H9 (cell line): Measurements from ENCODE around the gene CACNB2. TPM values are rescaled to one million over a fixed set of nuclear protein-coding genes. Genes with fewer than 3 reads are reported as not detected.

Experiments used
- DNase-seq: peaks from one replicate; pipeline ENCODE4 v3.0.0-alpha.2; 2017
- H2AFZ ChIP-seq: one replicate; pipeline ENCODE4 v1.6.1; 2013; ENCODE audit warnings: mild to moderate bottlenecking, low read length, control low read depth, moderate library complexity
- H2AK5ac ChIP-seq: 2 replicates; pipeline ENCODE4 v1.6.1; 2013; ENCODE audit warnings: low read length, control low read depth, mixed read lengths; ENCODE audit not compliant: insufficient read length
- H2BK120ac ChIP-seq: one replicate; pipeline ENCODE4 v1.6.1; 2013; ENCODE audit warnings: low read depth, mild to moderate bottlenecking, low read length, control low read depth, inconsistent platforms; ENCODE audit not compliant: poor library complexity, severe bottlenecking
- H2BK12ac ChIP-seq: 2 replicates; pipeline ENCODE4 v1.6.1; 2013; ENCODE audit warnings: low read length, control low read depth, mixed read lengths, low read depth; ENCODE audit not compliant: insufficient read length
- H2BK15ac ChIP-seq: 2 replicates; pipeline ENCODE4 v1.6.1; 2013; ENCODE audit warnings: low read depth, low read length, control low read depth
- H2BK20ac ChIP-seq: one replicate; pipeline ENCODE4 v1.6.1; 2013; ENCODE audit warnings: low read depth, mild to moderate bottlenecking, low read length, control low read depth, inconsistent platforms; ENCODE audit not compliant: poor library complexity, severe bottlenecking
- H2BK5ac ChIP-seq: 2 replicates; pipeline ENCODE4 v1.6.1; 2013; ENCODE audit warnings: low read length, control low read depth, mixed read lengths; ENCODE audit not compliant: insufficient read length
- H3K14ac ChIP-seq: 2 replicates; pipeline ENCODE4 v1.6.1; 2013; ENCODE audit warnings: low read length, control low read depth; ENCODE audit not compliant: insufficient read depth
- H3K18ac ChIP-seq: 2 replicates; pipeline ENCODE4 v1.6.1; 2013; ENCODE audit warnings: low read depth, mild to moderate bottlenecking, mixed read lengths, low read length, control low read depth; ENCODE audit not compliant: insufficient read length
- H3K23ac ChIP-seq: 2 replicates; pipeline ENCODE4 v1.6.1; 2013; ENCODE audit warnings: low read length, control low read depth, mixed read lengths, low read depth; ENCODE audit not compliant: insufficient read length
- H3K23me2 ChIP-seq: 2 replicates; pipeline ENCODE4 v1.6.1; 2013; ENCODE audit warnings: low read depth, mild to moderate bottlenecking, mixed read lengths, low read length, control low read depth; ENCODE audit not compliant: insufficient read length, poor library complexity, severe bottlenecking
- H3K27ac ChIP-seq: 2 replicates; pipeline ENCODE4 v1.5.1; 2013; ENCODE audit warnings: low read length, control low read depth, mixed read lengths, low read depth; ENCODE audit not compliant: insufficient read length
- H3K27me3 ChIP-seq: 2 replicates; pipeline ENCODE4 v1.6.1; 2013; ENCODE audit warnings: low read length, control low read depth, inconsistent platforms; ENCODE audit not compliant: insufficient read depth
- H3K4ac ChIP-seq: 2 replicates; pipeline ENCODE4 v1.6.1; 2013; ENCODE audit warnings: low read depth, mild to moderate bottlenecking, control low read depth, inconsistent platforms, low read length, moderate library complexity
- H3K4me1 ChIP-seq: 2 replicates; pipeline ENCODE4 v1.6.1; 2013; ENCODE audit warnings: low read length, control low read depth, inconsistent platforms; ENCODE audit not compliant: insufficient read depth
- H3K4me2 ChIP-seq: 2 replicates; pipeline ENCODE4 v1.6.1; 2013; ENCODE audit warnings: low read length, control low read depth, mixed read lengths; ENCODE audit not compliant: insufficient read length, insufficient read depth
- H3K56ac ChIP-seq: 2 replicates; pipeline ENCODE4 v1.6.1; 2013; ENCODE audit warnings: low read depth, mild to moderate bottlenecking, mixed read lengths, low read length, control low read depth; ENCODE audit not compliant: insufficient read length
- H3K79me1 ChIP-seq: 2 replicates; pipeline ENCODE4 v1.6.1; 2013; ENCODE audit warnings: low read depth, mild to moderate bottlenecking, moderate library complexity, low read length, control low read depth, inconsistent platforms; ENCODE audit not compliant: insufficient read depth, poor library complexity, severe bottlenecking
- H3K79me2 ChIP-seq: 2 replicates; pipeline ENCODE4 v1.6.1; 2013; ENCODE audit warnings: low read length, control low read depth, inconsistent platforms; ENCODE audit not compliant: insufficient read depth
- H3K9ac ChIP-seq: 2 replicates; pipeline ENCODE4 v1.6.1; 2013; ENCODE audit warnings: low read length, control low read depth, mixed read lengths; ENCODE audit not compliant: insufficient read length; ENCODE audit errors: extremely low read depth
- H3K9me3 ChIP-seq: one replicate; pipeline ENCODE4 v1.6.1; 2013; ENCODE audit warnings: low read depth, low read length, inconsistent platforms; ENCODE audit not compliant: control insufficient read depth
- H3T11ph ChIP-seq: one replicate; pipeline ENCODE4 v1.6.1; 2013; ENCODE audit warnings: mild to moderate bottlenecking, low read length, control low read depth, inconsistent platforms
- H4K20me1 ChIP-seq: one replicate; pipeline ENCODE4 v1.6.1; 2013; ENCODE audit not compliant: control insufficient read depth, insufficient read length, insufficient read depth
- H4K5ac ChIP-seq: 2 replicates; pipeline ENCODE4 v1.6.1; 2013; ENCODE audit warnings: low read depth, mild to moderate bottlenecking, mixed read lengths, low read length, control low read depth; ENCODE audit not compliant: insufficient read length
- H4K8ac ChIP-seq: replicated peaks from 2 replicates; pipeline ENCODE4 v1.6.1; 2013; ENCODE audit warnings: low read length, control low read depth, mixed read lengths, low read depth; ENCODE audit not compliant: insufficient read length
- H4K91ac ChIP-seq: 2 replicates; pipeline ENCODE4 v1.6.1; 2013; ENCODE audit warnings: low read depth, mild to moderate bottlenecking, moderate library complexity, mixed read lengths, low read length, control low read depth; ENCODE audit not compliant: insufficient read length
- H3K27ac Mint-ChIP-seq, 3 experiments: 2 replicates in 2 of 3; 3 replicates in 1 of 3; pipeline ENCODE4 v1.8.0; 2020 to 2021; ENCODE audit warnings: mixed read lengths in 3 of 3, mild to moderate bottlenecking in 1 of 3, moderate library complexity in 1 of 3
- H3K27me3 Mint-ChIP-seq: 2 replicates; pipeline ENCODE4 v1.8.0; 2021; ENCODE audit warnings: low read depth, mild to moderate bottlenecking, moderate library complexity, mixed read lengths
- H3K36me3 Mint-ChIP-seq, 3 experiments: 2 replicates in 2 of 3; 3 replicates in 1 of 3; pipeline ENCODE4 v1.8.0; 2020 to 2021; ENCODE audit warnings: low read depth in 3 of 3, mixed read lengths in 3 of 3; ENCODE audit not compliant: insufficient read depth in 1 of 3
- H3K4me1 Mint-ChIP-seq, 2 experiments: 2 replicates each; pipeline ENCODE4 v1.8.0; 2020; ENCODE audit warnings: mixed read lengths in 2 of 2
- H3K4me3 Mint-ChIP-seq, 2 experiments: 2 replicates in 1 of 2; 3 replicates in 1 of 2; pipeline ENCODE4 v1.8.0; 2020 to 2021; ENCODE audit warnings: mild to moderate bottlenecking in 2 of 2, mixed read lengths in 2 of 2, moderate library complexity in 1 of 2
- H3K9me3 Mint-ChIP-seq, 2 experiments: 2 replicates in 1 of 2; 3 replicates in 1 of 2; pipeline ENCODE4 v1.8.0; 2020; ENCODE audit warnings: mild to moderate bottlenecking in 2 of 2, mixed read lengths in 2 of 2, moderate library complexity in 1 of 2
- WGBS: extraction: QIAGEN DNeasy Blood & Tissue Kit; methylation state at CpG from one replicate; pipeline ENCODE4 v1.1.7; 2013; ENCODE audit warnings: missing lambda C conversion rate, low lambda C conversion rate, mixed read lengths; ENCODE audit not compliant: insufficient read length; ENCODE audit errors: extremely low coverage; 5-methylcytosine and 5-hydroxymethylcytosine counted together
- total RNA-seq: library from RNA; stranded (reverse); gene quantifications from 2 replicates; pipeline ENCODE4 v1.2.1, GENCODE V29; 2021
- TF ChIP-seq, protein P1 (sequence below): fragments of 200-600 bp; sonication (generic); conservative IDR thresholded peaks from 3 replicates; pipeline ENCODE4 v1.8.0; 2021; ENCODE audit warnings: antibody characterized with exemption, mild to moderate bottlenecking

The CACNB2 gene
- total RNA-seq, 1 experiment from 2014 or later = 2.6 TPM

- no peak overlapping the region for H3K18ac ChIP-seq
- Mint-ChIP-seq H3K27ac (no peak overlapping the region), H3K36me3 (no peaks in the 10 kb centered on the region; a peak in 1 of 7 replicates), H3K4me3 (no peak overlapping the region), H3K27me3 (no peaks in the 10 kb centered on the region), H3K9me3 (no peaks in the 10 kb centered on the region), H3K4me1 (peaks cover 4 to 5% of the 10 kb centered on the region in 2 experiments; a peak in 2 of 4 replicates)
- no peak overlapping the region for H4K91ac ChIP-seq
- H3K23me2 ChIP-seq = no peaks in the 10 kb centered on the region
- no peak overlapping the region for H3K9ac ChIP-seq
- H3K79me2 ChIP-seq = no peaks in the 10 kb centered on the region
- H2AK5ac ChIP-seq = no peak overlapping the region
- TF ChIP-seq, protein P1, sequence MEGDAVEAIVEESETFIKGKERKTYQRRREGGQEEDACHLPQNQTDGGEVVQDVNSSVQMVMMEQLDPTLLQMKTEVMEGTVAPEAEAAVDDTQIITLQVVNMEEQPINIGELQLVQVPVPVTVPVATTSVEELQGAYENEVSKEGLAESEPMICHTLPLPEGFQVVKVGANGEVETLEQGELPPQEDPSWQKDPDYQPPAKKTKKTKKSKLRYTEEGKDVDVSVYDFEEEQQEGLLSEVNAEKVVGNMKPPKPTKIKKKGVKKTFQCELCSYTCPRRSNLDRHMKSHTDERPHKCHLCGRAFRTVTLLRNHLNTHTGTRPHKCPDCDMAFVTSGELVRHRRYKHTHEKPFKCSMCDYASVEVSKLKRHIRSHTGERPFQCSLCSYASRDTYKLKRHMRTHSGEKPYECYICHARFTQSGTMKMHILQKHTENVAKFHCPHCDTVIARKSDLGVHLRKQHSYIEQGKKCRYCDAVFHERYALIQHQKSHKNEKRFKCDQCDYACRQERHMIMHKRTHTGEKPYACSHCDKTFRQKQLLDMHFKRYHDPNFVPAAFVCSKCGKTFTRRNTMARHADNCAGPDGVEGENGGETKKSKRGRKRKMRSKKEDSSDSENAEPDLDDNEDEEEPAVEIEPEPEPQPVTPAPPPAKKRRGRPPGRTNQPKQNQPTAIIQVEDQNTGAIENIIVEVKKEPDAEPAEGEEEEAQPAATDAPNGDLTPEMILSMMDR = no peak
- H3K27me3 ChIP-seq = no peaks in the 10 kb centered on the region
- no peak for DNase-seq
- H2BK15ac ChIP-seq = no peak overlapping the region
- no peaks in the 10 kb centered on the region for H3K79me1 ChIP-seq
- no peak overlapping the region for H2BK12ac ChIP-seq
- no peak overlapping the region for H2BK20ac ChIP-seq
- no peaks in the 10 kb centered on the region; the same call in 1 of the 2 replicates for H3K4me1 ChIP-seq
- no peak overlapping the region for H3K4ac ChIP-seq
- no peak overlapping the region for H3T11ph ChIP-seq
- H2BK5ac ChIP-seq = no peak overlapping the region
- no peaks in the 10 kb centered on the region for H3K9me3 ChIP-seq
- H4K20me1 ChIP-seq = no peaks in the 10 kb centered on the region
- no CpG with 5 or more reads among the region's 2 CpGs for WGBS
- H4K8ac ChIP-seq = no peak overlapping the region
- no peak overlapping the region for H3K23ac ChIP-seq
- no peak overlapping the region for H2AFZ ChIP-seq
- no peak overlapping the region for H3K14ac ChIP-seq
- H3K4me2 ChIP-seq = no peak overlapping the region
- H3K27ac ChIP-seq = no peak overlapping the region
- no peak overlapping the region for H4K5ac ChIP-seq
- no peak overlapping the region for H2BK120ac ChIP-seq
- no peak overlapping the region for H3K56ac ChIP-seq
These were observed 211.2 kb downstream of the CACNB2 start for GRCh38 chr10:18351421-18351820.
